Transverse colon (tissue), 4 donors: Measurements from ENCODE around the gene PRIMPOL. TPM values are rescaled to one million over a fixed set of nuclear protein-coding genes. Genes with fewer than 3 reads are reported as not detected.
"Not testable (repeated sequence)": the region's sequence is repeated elsewhere in the genome, so short reads cannot be mapped to it uniquely, and the experiment has no call there.

Experiments used
- DNase-seq: peaks from one replicate; pipeline ENCODE4 v3.0.0-alpha.2; 2019
- H3K27ac ChIP-seq, 4 donors: fragments of 200-600 bp; sonication (generic); 2 replicates each; pipeline ENCODE4 v1.5.1; 2016 to 2018; ENCODE audit warnings: inconsistent platforms in 4 of 4
- H3K27me3 ChIP-seq: fragments of 200-600 bp; sonication (generic); 2 replicates; pipeline ENCODE4 v1.5.1; 2017; ENCODE audit warnings: inconsistent platforms
- H3K36me3 ChIP-seq, 4 donors: fragments of 200-600 bp; sonication (generic); 2 replicates each; pipeline ENCODE4 v1.5.1; 2017 to 2019; ENCODE audit warnings: inconsistent platforms in 4 of 4
- H3K4me1 ChIP-seq, 4 donors: fragments of 200-600 bp; sonication (generic); 2 replicates each; pipeline ENCODE4 v1.5.1; 2017 to 2020; ENCODE audit warnings: inconsistent platforms in 4 of 4
- H3K4me3 ChIP-seq, 4 donors: fragments of 200-600 bp; sonication (generic); 1 replicate in 1 of 4; 2 replicates in 3 of 4; pipeline versions ENCODE4 v1.5.1 to v1.6.1; 2017 to 2019; ENCODE audit warnings: inconsistent platforms in 4 of 4
- H3K9me3 ChIP-seq, 2 donors: fragments of 200-600 bp; sonication (generic); 2 replicates each; pipeline ENCODE4 v1.5.1; 2017 to 2019; ENCODE audit warnings: inconsistent platforms in 2 of 2
- CTCF ChIP-seq, 5 experiments: fragments of 200-600 bp in 3 of 5; fragments of 450-650 bp in 2 of 5; sonication (generic) in 3 of 5; IDR thresholded peaks; 1 replicate in 2 of 5; 2 replicates in 3 of 5; pipeline ENCODE4 v1.5.1; 2016 to 2017; ENCODE audit warnings: antibody characterized with exemption in 5 of 5, inconsistent platforms in 3 of 5, mild to moderate bottlenecking in 2 of 5, moderate library complexity in 1 of 5
- EP300 ChIP-seq: sonication (generic); formaldehyde crosslinking; IDR thresholded peaks from one replicate; pipeline ENCODE4 v1.6.1; 2017; ENCODE audit warnings: antibody characterized with exemption, low read depth
- POLR2A ChIP-seq: fragments of 450-650 bp; IDR thresholded peaks from one replicate; pipeline ENCODE4 v1.6.1; 2016; ENCODE audit warnings: antibody characterized with exemption, mild to moderate bottlenecking, moderate library complexity
- POLR2AphosphoS5 ChIP-seq, 3 donors: sonication (generic); formaldehyde crosslinking; IDR thresholded peaks; one replicate each; pipeline ENCODE4 v1.6.1; 2016; ENCODE audit warnings: antibody characterized with exemption in 3 of 3
- WGBS, 2 donors: methylation state at CpG; one replicate each; pipeline ENCODE4 v1.1.5; 2018; ENCODE audit warnings: low coverage in 1 of 2; 5-methylcytosine and 5-hydroxymethylcytosine counted together
- in situ Hi-C, 4 donors: fragments of 200-750 bp; cut with MboI; loops; one replicate each; pipeline versions ENCODE4 v1.15.0 to v1.15.1; 2017; ENCODE audit warnings: low sequenced_read_pairs in 3 of 4, low pct_ligation_motif_present in 1 of 4, low pct_unique_long_range_greater_than_20kb in 1 of 4
- intact Hi-C: fragments of 100-400 bp; cut with DNase I; formaldehyde crosslinking; loops from one replicate; pipeline ENCODE4 v1.15.1; 2023; ENCODE audit warnings: low total_unique reads
- total RNA-seq, 4 donors: library from RNA; depleted of rRNA; stranded (reverse); fragments of >200 nt; gene quantifications; one replicate each; pipeline ENCODE4 v1.1.0, GENCODE V29; 2016

Gene PRIMPOL
- total RNA-seq, 4 donors from 2014 or later: 19.7 to 28.1 (median 24.6) TPM; not detected in 1

DNA sequence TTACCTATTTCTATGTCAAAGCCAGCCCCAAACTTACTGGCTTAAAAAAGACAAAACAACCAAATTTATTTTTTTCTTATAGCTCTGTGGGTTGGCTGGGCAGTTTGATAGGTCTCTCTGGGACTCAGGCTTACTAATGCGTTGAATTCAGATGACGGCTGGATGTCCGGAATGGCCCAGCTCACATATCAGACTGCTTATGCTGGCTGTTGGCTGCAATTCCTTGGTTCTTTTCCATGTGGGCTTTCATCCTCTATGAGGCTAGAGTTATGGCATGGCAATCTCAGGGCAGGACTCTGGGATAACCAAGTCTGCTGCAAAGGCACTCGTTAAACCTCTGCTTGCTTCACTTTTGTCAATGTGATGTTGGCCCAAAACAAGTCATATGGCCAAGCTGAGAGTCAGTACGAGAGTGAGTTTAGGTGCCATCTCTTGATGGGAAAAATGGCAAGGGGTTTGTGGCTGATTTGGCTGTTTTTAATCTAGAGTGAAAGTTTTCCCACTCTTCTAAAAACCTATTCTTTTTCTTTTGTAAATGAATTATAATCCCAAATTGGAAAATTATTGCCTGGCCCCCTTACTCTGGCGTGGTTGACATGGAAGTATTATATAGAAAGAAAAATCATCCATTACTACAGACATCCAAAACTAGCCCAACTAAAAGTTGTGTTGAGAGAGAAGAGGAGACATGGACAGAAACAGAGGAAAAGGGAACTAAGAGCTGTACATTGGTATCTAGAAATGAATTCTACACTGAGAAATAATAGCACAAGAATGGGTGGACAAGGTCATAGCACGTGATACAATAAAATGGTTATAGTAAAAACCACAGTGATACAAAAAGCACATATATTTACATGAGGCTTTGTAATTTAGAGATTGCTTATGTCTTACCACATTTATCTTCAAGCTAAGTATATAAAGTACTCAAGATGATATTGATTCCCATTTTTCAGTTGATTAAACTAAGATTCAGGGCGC, 6.6 kb downstream of the PRIMPOL start:
- in situ Hi-C loops (no loop called here), intact Hi-C loops (no loop called here)
- peaks cover 0 to 11% (median 3%) of the 10 kb centered on the region in 4 donors for H3K36me3 ChIP-seq
- H3K4me1 ChIP-seq: no peaks in the 10 kb centered on the region
- H3K4me3 ChIP-seq: no peak overlapping the region
- H3K27ac ChIP-seq: no peak overlapping the region
- H3K9me3 ChIP-seq: no peaks in the 10 kb centered on the region
- DNase-seq: no peak
- TF ChIP-seq POLR2A: no peak
- TF ChIP-seq POLR2AphosphoS5 (IDR thresholded peaks at IDR 0.05): no peak
- no peak for TF ChIP-seq CTCF (IDR thresholded peaks at IDR 0.05)
- no peak for TF ChIP-seq EP300
- 93 to 95% methylated on average over 6 to 8 of the region's 8 CpGs for WGBS, 2 donors
- no peaks in the 10 kb centered on the region for H3K27me3 ChIP-seq

- no peaks in the 10 kb centered on the region for H3K27me3 ChIP-seq
- in situ Hi-C loops (no loop called here), intact Hi-C loops (no loop called here)
- no peak overlapping the region for H3K27ac ChIP-seq
- no peaks in the 10 kb centered on the region for H3K4me1 ChIP-seq
- DNase-seq: no peak
- TF ChIP-seq CTCF (IDR thresholded peaks at IDR 0.05) (no peak), EP300 (no peak), POLR2AphosphoS5 (IDR thresholded peaks at IDR 0.05) (no peak), POLR2A (no peak)
- H3K9me3 ChIP-seq: no peaks in the 10 kb centered on the region
- peaks cover 0 to 11% (median 3%) of the 10 kb centered on the region in 4 donors for H3K36me3 ChIP-seq
- WGBS, 2 donors: 60 to 84% methylated on average over 2 to 3 of the region's 3 CpGs
- H3K4me3 ChIP-seq: no peak overlapping the region
These were observed 7.6 kb downstream of the PRIMPOL start for GRCh38 chr4:184657144-184657543.

DNA sequence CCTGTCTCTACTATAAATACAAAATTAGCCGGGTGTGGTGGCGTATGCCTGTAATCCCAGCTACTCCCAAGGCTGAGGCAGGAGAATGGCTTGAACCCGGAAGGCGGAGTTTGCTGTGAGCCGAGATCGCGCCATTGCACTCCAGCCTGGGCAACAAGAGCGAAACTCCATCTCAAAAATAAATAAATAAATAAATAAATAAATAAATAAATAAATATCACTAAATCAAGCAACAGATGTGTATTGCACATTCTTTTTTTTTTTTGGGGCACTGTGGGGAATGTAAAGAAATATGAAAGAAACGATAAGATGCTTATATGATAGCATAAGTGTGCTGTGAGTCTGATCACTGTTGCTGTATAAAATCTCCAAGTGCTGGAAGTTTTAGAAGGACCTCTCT, 8.3 kb downstream of the PRIMPOL start:
- in situ Hi-C loops: not testable (repeated sequence)

DNA sequence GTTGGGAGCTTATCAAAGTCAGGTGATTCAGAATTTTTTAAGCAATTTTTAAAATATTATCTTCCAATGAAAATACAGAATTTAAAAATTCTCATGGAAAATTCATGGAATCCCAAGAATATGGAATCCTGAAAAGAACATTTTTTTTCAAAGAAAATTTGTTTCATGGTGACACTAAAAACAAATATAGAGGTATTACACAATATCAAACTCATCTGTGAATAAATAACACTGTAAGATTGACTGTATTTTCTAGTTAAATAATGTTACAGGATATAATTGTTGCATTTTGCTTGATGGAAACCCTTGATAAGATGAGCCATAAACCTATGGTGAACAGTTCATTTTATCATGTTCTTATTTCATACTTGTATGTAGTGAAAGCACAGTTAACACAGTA, 11.4 kb downstream of the PRIMPOL start:
- TF ChIP-seq EP300 (no peak), POLR2A (no peak), POLR2AphosphoS5 (IDR thresholded peaks at IDR 0.05) (no peak), CTCF (IDR thresholded peaks at IDR 0.05) (no peak)
- no peak for DNase-seq
- Histone ChIP-seq H3K36me3 (peaks cover 0 to 11% (median 3%) of the 10 kb centered on the region in 4 donors), H3K27ac (no peak overlapping the region), H3K27me3 (no peaks in the 10 kb centered on the region), H3K4me3 (no peak overlapping the region), H3K4me1 (no peaks in the 10 kb centered on the region), H3K9me3 (no peaks in the 10 kb centered on the region)
- in situ Hi-C loops: no loop called here
- intact Hi-C loops: no loop called here

More for the DNA sequence above, 8.3 kb downstream of the PRIMPOL start:
- DNase-seq, H3K4me3 ChIP-seq, H3K27ac ChIP-seq, intact Hi-C loops, H3K9me3 ChIP-seq, H3K27me3 ChIP-seq, H3K4me1 ChIP-seq: not testable (repeated sequence)
- WGBS, 2 donors: 93 to 96% methylated on average over 7 to 9 of the region's 9 CpGs
- peaks cover 0 to 11% (median 3%) of the 10 kb centered on the region in 4 donors for H3K36me3 ChIP-seq
